Measurements from ENCODE around the gene VIP.

Gene VIP

DNA sequence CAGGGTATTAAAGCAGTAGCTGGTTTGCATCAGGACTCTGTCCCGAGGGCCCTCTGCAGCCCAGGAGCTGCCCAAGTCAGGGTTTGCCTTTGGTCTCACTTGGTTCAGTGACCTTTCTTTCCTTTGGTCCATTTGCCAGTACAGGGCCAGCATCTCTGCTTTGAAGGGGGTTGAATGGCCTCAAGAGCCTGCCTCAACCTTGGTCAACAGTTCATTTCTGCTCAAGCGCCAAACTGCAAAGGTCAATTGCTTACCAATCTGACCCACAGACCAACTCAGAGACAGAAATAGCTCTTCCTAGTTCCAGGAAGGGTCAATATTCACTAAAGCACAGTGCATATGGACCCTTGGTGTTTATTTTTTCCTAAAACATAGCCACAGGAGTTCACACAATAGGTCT, 19.4 kb downstream of the VIP start:
- in situ Hi-C loops (cut with HindIII; ENCODE audit: low sequenced_read_pairs): no loop called here
- H3K4me3 ChIP-seq (ENCODE audit: low read depth, low read length): no peak overlapping the region
- TF ChIP-seq, protein P1, sequence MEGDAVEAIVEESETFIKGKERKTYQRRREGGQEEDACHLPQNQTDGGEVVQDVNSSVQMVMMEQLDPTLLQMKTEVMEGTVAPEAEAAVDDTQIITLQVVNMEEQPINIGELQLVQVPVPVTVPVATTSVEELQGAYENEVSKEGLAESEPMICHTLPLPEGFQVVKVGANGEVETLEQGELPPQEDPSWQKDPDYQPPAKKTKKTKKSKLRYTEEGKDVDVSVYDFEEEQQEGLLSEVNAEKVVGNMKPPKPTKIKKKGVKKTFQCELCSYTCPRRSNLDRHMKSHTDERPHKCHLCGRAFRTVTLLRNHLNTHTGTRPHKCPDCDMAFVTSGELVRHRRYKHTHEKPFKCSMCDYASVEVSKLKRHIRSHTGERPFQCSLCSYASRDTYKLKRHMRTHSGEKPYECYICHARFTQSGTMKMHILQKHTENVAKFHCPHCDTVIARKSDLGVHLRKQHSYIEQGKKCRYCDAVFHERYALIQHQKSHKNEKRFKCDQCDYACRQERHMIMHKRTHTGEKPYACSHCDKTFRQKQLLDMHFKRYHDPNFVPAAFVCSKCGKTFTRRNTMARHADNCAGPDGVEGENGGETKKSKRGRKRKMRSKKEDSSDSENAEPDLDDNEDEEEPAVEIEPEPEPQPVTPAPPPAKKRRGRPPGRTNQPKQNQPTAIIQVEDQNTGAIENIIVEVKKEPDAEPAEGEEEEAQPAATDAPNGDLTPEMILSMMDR (IDR thresholded peaks at IDR 0.05; ENCODE audit: low read depth, low read length): no peak
- DNase-seq (ENCODE audit: low read depth, low spot score): no peak

DNA sequence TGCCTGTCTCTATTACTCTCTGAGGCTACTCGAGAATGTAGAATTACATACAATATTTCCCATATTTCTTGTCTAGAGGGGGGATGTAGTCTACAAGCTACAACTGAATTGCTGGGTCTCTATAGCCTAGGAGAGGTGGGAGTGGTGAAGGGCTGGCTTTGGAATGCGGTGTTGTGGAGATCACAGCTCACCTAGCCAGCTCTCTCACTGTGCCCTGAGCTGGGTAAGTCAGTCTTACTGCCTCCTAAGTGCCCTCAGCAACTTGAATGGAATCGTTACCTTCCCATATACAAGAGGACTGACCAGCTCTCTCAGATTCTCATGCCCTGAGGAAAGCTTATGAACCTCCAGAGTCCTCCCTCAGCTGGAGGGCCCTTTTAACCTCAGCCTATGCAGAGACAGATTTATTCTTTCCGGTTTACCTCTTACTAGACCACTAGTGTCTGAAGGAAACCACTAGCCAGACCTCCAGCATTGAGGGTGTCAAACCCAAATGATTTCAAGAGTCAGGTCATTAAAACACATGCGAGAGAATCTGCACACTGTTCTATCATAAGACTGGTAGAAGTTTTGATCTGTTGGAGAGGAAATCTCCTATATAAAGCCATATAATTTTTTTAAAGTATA, 20.6 kb downstream of the VIP start:
- H3K4me3 ChIP-seq (ENCODE audit: low read depth, low read length): no peak overlapping the region
- in situ Hi-C loops (cut with HindIII; ENCODE audit: low sequenced_read_pairs): no loop called here
- DNase-seq (ENCODE audit: low read depth, low spot score): no peak
- TF ChIP-seq, protein P1 (IDR thresholded peaks at IDR 0.05; ENCODE audit: low read depth, low read length): no peak

DNA sequence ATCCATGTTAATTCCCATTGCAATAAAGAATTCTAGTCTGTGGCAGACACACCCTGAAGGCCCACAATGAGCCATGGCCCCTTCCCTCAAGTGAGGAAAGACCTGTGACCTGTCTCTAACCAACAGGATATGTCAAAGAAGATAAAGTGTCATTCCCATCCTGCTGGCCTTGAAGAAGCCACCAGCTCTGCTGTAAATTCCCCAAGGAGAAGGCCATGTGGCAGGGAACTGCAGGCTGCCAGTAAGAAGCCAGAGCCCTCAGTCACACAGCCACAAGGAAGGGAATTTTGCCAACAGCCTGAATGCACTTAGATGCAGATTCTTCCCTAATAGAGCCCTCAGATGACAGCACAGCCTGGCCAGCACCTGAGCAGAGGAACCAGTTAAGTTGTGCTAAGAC, 24.8 kb downstream of the VIP start:
- no peak for DNase-seq (ENCODE audit: low read depth, low spot score)
- in situ Hi-C loops (cut with HindIII; ENCODE audit: low sequenced_read_pairs): no loop called here

GRCh38 chr6:152776833-152777232, 26.2 kb downstream of the VIP start:
- H3K4me3 ChIP-seq (ENCODE audit: low read depth, low read length): no peak overlapping the region
- no peak for DNase-seq (ENCODE audit: low read depth, low spot score)
- TF ChIP-seq, protein P1 (IDR thresholded peaks at IDR 0.05; ENCODE audit: low read depth, low read length): no peak
- in situ Hi-C loops (cut with HindIII; ENCODE audit: low sequenced_read_pairs): no loop called here

More for the DNA sequence above, 24.8 kb downstream of the VIP start:
- no peak overlapping the region for H3K4me3 ChIP-seq (ENCODE audit: low read depth, low read length)
- TF ChIP-seq, protein P1 (IDR thresholded peaks at IDR 0.05; ENCODE audit: low read depth, low read length): no peak

GRCh38 chr6:152783217-152783878, 32.8 kb downstream of the VIP start:
- H3K4me3 ChIP-seq (ENCODE audit: low read depth, low read length): no peak overlapping the region
- DNase-seq (ENCODE audit: low read depth, low spot score): no peak
- in situ Hi-C loops (cut with HindIII; ENCODE audit: low sequenced_read_pairs): no loop called here
- TF ChIP-seq, protein P1 (IDR thresholded peaks at IDR 0.05; ENCODE audit: low read depth, low read length): no peak

DNA sequence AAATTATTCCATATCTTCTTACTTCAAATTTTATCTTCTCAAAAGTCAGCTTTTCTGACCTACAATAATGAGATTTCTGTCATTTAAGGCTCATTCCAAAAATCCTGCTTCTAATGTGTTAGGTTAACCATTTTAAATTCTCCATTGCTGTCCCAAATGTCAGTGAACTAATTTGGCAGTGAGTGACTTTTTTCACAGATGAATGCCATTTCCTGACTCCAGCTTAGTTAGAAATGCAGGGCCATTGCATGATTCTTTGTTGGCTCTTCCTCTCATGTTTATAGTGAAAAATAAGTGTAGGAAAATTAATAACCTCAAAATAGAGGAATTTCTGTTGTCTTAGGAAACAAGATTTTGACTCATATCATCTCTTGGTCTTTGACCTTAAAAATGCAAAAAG, 44.1 kb downstream of the VIP start:
- in situ Hi-C loops (cut with HindIII; ENCODE audit: low sequenced_read_pairs): no loop called here
- TF ChIP-seq, protein P1 (IDR thresholded peaks at IDR 0.05; ENCODE audit: low read depth, low read length): no peak
- no peak overlapping the region for H3K4me3 ChIP-seq (ENCODE audit: low read depth, low read length)
- no peak for DNase-seq (ENCODE audit: low read depth, low spot score)
